Endothelial cell of umbilical vein (primary cell): ENCODE data around the gene LHFPL6. TPM values are rescaled to one million over a fixed set of nuclear protein-coding genes. Genes with fewer than 3 reads are reported as not detected.

Experiments
- BruUV-seq: library from RNA; stranded (reverse); fragments of 400-500 nt; replicated peaks from 2 replicates; lab custom pipeline; 2021; lab: Mats Ljungman, UMichigan
- CTCF ChIA-PET: fragments of 300-600, 350-600 bp; sonication (Branson Sonifier 250); formaldehyde crosslinking; loops from one replicate; lab custom pipeline; 2021; ENCODE audit warnings: antibody characterized with exemption, inconsistent platforms; lab: Charles Lee
- POLR2A ChIA-PET: fragments of 300-600, 350-600 bp; sonication (Branson Sonifier 250); formaldehyde crosslinking; loops from one replicate; lab custom pipeline; 2021; ENCODE audit warnings: antibody characterized with exemption, inconsistent platforms; lab: Charles Lee
- DNase-seq: peaks from one replicate; pipeline ENCODE4 v3.0.0-alpha.2; 2011; ENCODE audit warnings: low read depth, low spot score
- FAIRE-seq: peaks from 2 replicates; lab custom pipeline; 2011; peaks lifted over from hg19 to GRCh38; lab: Jason Lieb, UNC
- H2AFZ ChIP-seq: 2 replicates; pipeline ENCODE4 v1.6.0; 2012; ENCODE audit warnings: low read depth, low read length, control low read depth, inconsistent platforms
- H3K27ac ChIP-seq: 2 replicates; pipeline ENCODE4 v1.5.1; 2011; ENCODE audit warnings: low read depth, mild to moderate bottlenecking, control low read depth, low read length, moderate library complexity; ENCODE audit not compliant: insufficient read depth
- H3K27me3 ChIP-seq, 2 experiments: 2 replicates each; pipeline versions ENCODE4 v1.6.0 to v1.6.1; 2011; ENCODE audit warnings: low read length in 2 of 2, mixed read lengths in 1 of 2; ENCODE audit not compliant: control insufficient read depth in 2 of 2, insufficient read depth in 2 of 2
- H3K36me3 ChIP-seq, 2 experiments: 2 replicates in 1 of 2; 3 replicates in 1 of 2; pipeline ENCODE4 v1.5.1; 2011; ENCODE audit warnings: low read length in 2 of 2, mild to moderate bottlenecking in 1 of 2, moderate library complexity in 1 of 2; ENCODE audit not compliant: control insufficient read depth in 2 of 2, insufficient read depth in 2 of 2; ENCODE audit errors: extremely low read depth in 1 of 2
- H3K4me1 ChIP-seq: 3 replicates; pipeline ENCODE4 v1.5.1; 2011; ENCODE audit warnings: mild to moderate bottlenecking, low read length; ENCODE audit not compliant: control insufficient read depth, insufficient read depth; ENCODE audit errors: extremely low read depth
- H3K4me2 ChIP-seq: 2 replicates; pipeline ENCODE4 v1.6.1; 2011; ENCODE audit warnings: low read length, control low read depth, mixed read lengths; ENCODE audit not compliant: insufficient read depth
- H3K4me3 ChIP-seq, 3 experiments: fragments of 200-600 bp in 1 of 3; sonication (generic), shearing (Covaris generic) in 1 of 3; replicated peaks in 1 of 3; 2 replicates each; pipeline ENCODE4 v1.5.1; 2011 to 2016; ENCODE audit warnings: control low read depth in 3 of 3, low read length in 3 of 3, mild to moderate bottlenecking in 2 of 3, inconsistent platforms in 1 of 3, low read depth in 1 of 3, moderate library complexity in 1 of 3; ENCODE audit not compliant: insufficient read depth in 1 of 3
- H3K79me2 ChIP-seq: 2 replicates; pipeline ENCODE4 v1.6.0; 2012; ENCODE audit warnings: low read length, inconsistent platforms; ENCODE audit not compliant: control insufficient read depth, insufficient read depth
- H3K9ac ChIP-seq: replicated peaks from 2 replicates; pipeline ENCODE3; 2011; ENCODE audit warnings: low read length, control low read depth; ENCODE audit not compliant: insufficient read depth; ENCODE audit errors: extremely low read depth
- H3K9me1 ChIP-seq: replicated peaks from 3 replicates; pipeline ENCODE4 v1.6.0; 2011; ENCODE audit warnings: mild to moderate bottlenecking, low read length; ENCODE audit not compliant: control insufficient read depth, insufficient read depth; ENCODE audit errors: extremely low read depth
- H3K9me3 ChIP-seq: replicated peaks from 2 replicates; pipeline ENCODE4 v1.5.1; 2012; ENCODE audit warnings: low read length, inconsistent platforms; ENCODE audit not compliant: control insufficient read depth, insufficient read depth
- H4K20me1 ChIP-seq: replicated peaks from 2 replicates; pipeline ENCODE3; 2011; ENCODE audit warnings: mild to moderate bottlenecking, low read length; ENCODE audit not compliant: control insufficient read depth, insufficient read depth; ENCODE audit errors: extremely low read depth
- CTCF ChIP-seq, 2 donors: IDR thresholded peaks; 1 replicate in 1 of 2; 2 replicates in 1 of 2; pipeline ENCODE4 v1.5.1; 2011; ENCODE audit warnings: low read length in 2 of 2, mild to moderate bottlenecking in 2 of 2, moderate library complexity in 2 of 2, control low read depth in 1 of 2, inconsistent platforms in 1 of 2, low read depth in 1 of 2; ENCODE audit not compliant: insufficient read depth in 1 of 2; ENCODE audit errors: extremely low read depth in 1 of 2
- EZH2 ChIP-seq: IDR thresholded peaks from 2 replicates; pipeline ENCODE4 v1.6.1; 2012; ENCODE audit warnings: borderline replicate concordance, low read depth, mild to moderate bottlenecking, moderate library complexity, low read length, inconsistent platforms; ENCODE audit not compliant: severe bottlenecking
- FOS ChIP-seq: IDR thresholded peaks from 2 replicates; pipeline ENCODE4 v1.6.1; 2011; ENCODE audit warnings: mild to moderate bottlenecking, low read length, moderate library complexity, borderline replicate concordance; ENCODE audit not compliant: insufficient read depth
- GATA2 ChIP-seq: IDR thresholded peaks from 2 replicates; pipeline ENCODE4 v1.7.0; 2011; ENCODE audit warnings: low read depth, mild to moderate bottlenecking, moderate library complexity, mixed read lengths, low read length; ENCODE audit not compliant: insufficient read length, insufficient read depth
- JUN ChIP-seq: IDR thresholded peaks from 2 replicates; pipeline ENCODE4 v1.6.1; 2011; ENCODE audit warnings: borderline replicate concordance, low read depth; ENCODE audit not compliant: insufficient read length, insufficient read depth
- MAX ChIP-seq: IDR thresholded peaks from 2 replicates; pipeline ENCODE4 v1.6.1; 2011; ENCODE audit not compliant: insufficient read depth, insufficient read length
- MYC ChIP-seq: IDR thresholded peaks from one replicate; pipeline ENCODE4 v1.6.1; 2011; ENCODE audit warnings: mild to moderate bottlenecking, low read depth, low read length
- POLR2A ChIP-seq: IDR thresholded peaks from 2 replicates; pipeline ENCODE4 v1.6.1; 2012; ENCODE audit warnings: low read depth, mild to moderate bottlenecking, control low read depth, low read length
- POLR2AphosphoS5 ChIP-seq: IDR thresholded peaks from 2 replicates; pipeline ENCODE4 v1.6.1; 2012; ENCODE audit warnings: low read depth, mild to moderate bottlenecking, control low read depth, low read length, moderate library complexity; ENCODE audit not compliant: insufficient read depth
- dilution Hi-C: fragments of 300-500 bp; cut with MboI; formaldehyde crosslinking; loops from one replicate; pipeline ENCODE4 v1.15.0; 2019; ENCODE audit warnings: low sequenced_read_pairs; ENCODE audit not compliant: extremely low pct_ligation_motif_present
- intact Hi-C: fragments of 100-400 bp; cut with micrococcal nuclease; formaldehyde crosslinking; loops from one replicate; pipeline ENCODE4 v1.10.0; 2022
- polyA plus RNA-seq, 4 experiments: library from polyadenylated mRNA; depleted of rRNA in 3 of 4; stranded (reverse) in 3 of 4; unstranded in 1 of 4; fragments of >200 nt; gene quantifications; 2 replicates each; pipeline versions ENCODE4 v1.2.1 to v1.2.3, GENCODE V29; 2011 to 2012; ENCODE audit warnings: missing spikeins in 1 of 4
- total RNA-seq: library from RNA; stranded (reverse); gene quantifications from 2 replicates; pipeline ENCODE4 v1.2.3, GENCODE V29; 2021

LHFPL6 gene
- total and polyA plus RNA-seq, 2 donors (not counting 3 experiments of a cell fraction or from before 2014, with no cell fraction given), result 17.5 to 19.4 TPM

- CTCF ChIA-PET, result no interaction called here
- Histone ChIP-seq H3K36me3 (no peaks in the 10 kb centered on the region), H3K4me3 (no peak overlapping the region), H3K27ac (no peak overlapping the region), H3K9me3 (no peaks in the 10 kb centered on the region), H2AFZ (no peak overlapping the region), H3K27me3 (no peaks in the 10 kb centered on the region), H3K9me1 (no peaks in the 10 kb centered on the region), H3K9ac (no peak overlapping the region), H3K79me2 (no peaks in the 10 kb centered on the region), H4K20me1 (no peaks in the 10 kb centered on the region), H3K4me2 (no peak overlapping the region), H3K4me1 (no peaks in the 10 kb centered on the region)
- no TSS peak for BruUV-seq
- TF ChIP-seq POLR2A (no peak), MAX (no peak), POLR2AphosphoS5 (no peak), JUN (no peak), GATA2 (no peak), CTCF (IDR thresholded peaks at IDR 0.05; ENCODE audit: extremely low read depth in 1 of 2, insufficient read depth in 1 of 2, low read depth in 1 of 2, low read length in 2 of 2) (no peak), EZH2 (no peak), FOS (no peak), MYC (no peak)
- FAIRE-seq (no peak), DNase-seq (no peak)
- POLR2A ChIA-PET, result no interaction called here
- dilution Hi-C loops (no loop called here), intact Hi-C loops (no loop called here)
Observed at GRCh38 chr13:39377699-39378098, 225.3 kb downstream of the LHFPL6 start.
